Endothelial cell of umbilical vein (primary cell): ENCODE results near the gene DNAJB9. TPM values are rescaled to one million over a fixed set of nuclear protein-coding genes. Genes with fewer than 3 reads are reported as not detected.

ENCODE experiments used
- BruUV-seq: library from RNA; stranded (reverse); fragments of 400-500 nt; replicated peaks from 2 replicates; lab custom pipeline; 2021; lab: Mats Ljungman, UMichigan
- CTCF ChIA-PET: fragments of 300-600, 350-600 bp; sonication (Branson Sonifier 250); formaldehyde crosslinking; loops from one replicate; lab custom pipeline; 2021; ENCODE audit warnings: antibody characterized with exemption, inconsistent platforms; lab: Charles Lee
- POLR2A ChIA-PET: fragments of 300-600, 350-600 bp; sonication (Branson Sonifier 250); formaldehyde crosslinking; loops from one replicate; lab custom pipeline; 2021; ENCODE audit warnings: antibody characterized with exemption, inconsistent platforms; lab: Charles Lee
- DNase-seq: peaks from one replicate; pipeline ENCODE4 v3.0.0-alpha.2; 2011; ENCODE audit warnings: low read depth, low spot score
- FAIRE-seq: peaks from 2 replicates; lab custom pipeline; 2011; peaks lifted over from hg19 to GRCh38; lab: Jason Lieb, UNC
- H2AFZ ChIP-seq: 2 replicates; pipeline ENCODE4 v1.6.0; 2012; ENCODE audit warnings: low read depth, low read length, control low read depth, inconsistent platforms
- H3K27ac ChIP-seq: 2 replicates; pipeline ENCODE4 v1.5.1; 2011; ENCODE audit warnings: low read depth, mild to moderate bottlenecking, control low read depth, low read length, moderate library complexity; ENCODE audit not compliant: insufficient read depth
- H3K27me3 ChIP-seq, 2 experiments: 2 replicates each; pipeline versions ENCODE4 v1.6.0 to v1.6.1; 2011; ENCODE audit warnings: low read length in 2 of 2, mixed read lengths in 1 of 2; ENCODE audit not compliant: control insufficient read depth in 2 of 2, insufficient read depth in 2 of 2
- H3K36me3 ChIP-seq, 2 experiments: 2 replicates in 1 of 2; 3 replicates in 1 of 2; pipeline ENCODE4 v1.5.1; 2011; ENCODE audit warnings: low read length in 2 of 2, mild to moderate bottlenecking in 1 of 2, moderate library complexity in 1 of 2; ENCODE audit not compliant: control insufficient read depth in 2 of 2, insufficient read depth in 2 of 2; ENCODE audit errors: extremely low read depth in 1 of 2
- H3K4me1 ChIP-seq: 3 replicates; pipeline ENCODE4 v1.5.1; 2011; ENCODE audit warnings: mild to moderate bottlenecking, low read length; ENCODE audit not compliant: control insufficient read depth, insufficient read depth; ENCODE audit errors: extremely low read depth
- H3K4me2 ChIP-seq: 2 replicates; pipeline ENCODE4 v1.6.1; 2011; ENCODE audit warnings: low read length, control low read depth, mixed read lengths; ENCODE audit not compliant: insufficient read depth
- H3K4me3 ChIP-seq, 3 experiments: fragments of 200-600 bp in 1 of 3; sonication (generic), shearing (Covaris generic) in 1 of 3; replicated peaks in 1 of 3; 2 replicates each; pipeline ENCODE4 v1.5.1; 2011 to 2016; ENCODE audit warnings: control low read depth in 3 of 3, low read length in 3 of 3, mild to moderate bottlenecking in 2 of 3, inconsistent platforms in 1 of 3, low read depth in 1 of 3, moderate library complexity in 1 of 3; ENCODE audit not compliant: insufficient read depth in 1 of 3
- H3K79me2 ChIP-seq: 2 replicates; pipeline ENCODE4 v1.6.0; 2012; ENCODE audit warnings: low read length, inconsistent platforms; ENCODE audit not compliant: control insufficient read depth, insufficient read depth
- H3K9ac ChIP-seq: replicated peaks from 2 replicates; pipeline ENCODE3; 2011; ENCODE audit warnings: low read length, control low read depth; ENCODE audit not compliant: insufficient read depth; ENCODE audit errors: extremely low read depth
- H3K9me1 ChIP-seq: replicated peaks from 3 replicates; pipeline ENCODE4 v1.6.0; 2011; ENCODE audit warnings: mild to moderate bottlenecking, low read length; ENCODE audit not compliant: control insufficient read depth, insufficient read depth; ENCODE audit errors: extremely low read depth
- H3K9me3 ChIP-seq: replicated peaks from 2 replicates; pipeline ENCODE4 v1.5.1; 2012; ENCODE audit warnings: low read length, inconsistent platforms; ENCODE audit not compliant: control insufficient read depth, insufficient read depth
- H4K20me1 ChIP-seq: replicated peaks from 2 replicates; pipeline ENCODE3; 2011; ENCODE audit warnings: mild to moderate bottlenecking, low read length; ENCODE audit not compliant: control insufficient read depth, insufficient read depth; ENCODE audit errors: extremely low read depth
- EZH2 ChIP-seq: IDR thresholded peaks from 2 replicates; pipeline ENCODE4 v1.6.1; 2012; ENCODE audit warnings: borderline replicate concordance, low read depth, mild to moderate bottlenecking, moderate library complexity, low read length, inconsistent platforms; ENCODE audit not compliant: severe bottlenecking
- FOS ChIP-seq: IDR thresholded peaks from 2 replicates; pipeline ENCODE4 v1.6.1; 2011; ENCODE audit warnings: mild to moderate bottlenecking, low read length, moderate library complexity, borderline replicate concordance; ENCODE audit not compliant: insufficient read depth
- GATA2 ChIP-seq: IDR thresholded peaks from 2 replicates; pipeline ENCODE4 v1.7.0; 2011; ENCODE audit warnings: low read depth, mild to moderate bottlenecking, moderate library complexity, mixed read lengths, low read length; ENCODE audit not compliant: insufficient read length, insufficient read depth
- JUN ChIP-seq: IDR thresholded peaks from 2 replicates; pipeline ENCODE4 v1.6.1; 2011; ENCODE audit warnings: borderline replicate concordance, low read depth; ENCODE audit not compliant: insufficient read length, insufficient read depth
- MYC ChIP-seq: IDR thresholded peaks from one replicate; pipeline ENCODE4 v1.6.1; 2011; ENCODE audit warnings: mild to moderate bottlenecking, low read depth, low read length
- POLR2A ChIP-seq: IDR thresholded peaks from 2 replicates; pipeline ENCODE4 v1.6.1; 2012; ENCODE audit warnings: low read depth, mild to moderate bottlenecking, control low read depth, low read length
- dilution Hi-C: fragments of 300-500 bp; cut with MboI; formaldehyde crosslinking; loops from one replicate; pipeline ENCODE4 v1.15.0; 2019; ENCODE audit warnings: low sequenced_read_pairs; ENCODE audit not compliant: extremely low pct_ligation_motif_present
- intact Hi-C: fragments of 100-400 bp; cut with micrococcal nuclease; formaldehyde crosslinking; loops from one replicate; pipeline ENCODE4 v1.10.0; 2022
- polyA plus RNA-seq, 4 experiments: library from polyadenylated mRNA; depleted of rRNA in 3 of 4; stranded (reverse) in 3 of 4; unstranded in 1 of 4; fragments of >200 nt; gene quantifications; 2 replicates each; pipeline versions ENCODE4 v1.2.1 to v1.2.3, GENCODE V29; 2011 to 2012; ENCODE audit warnings: missing spikeins in 1 of 4
- total RNA-seq: library from RNA; stranded (reverse); gene quantifications from 2 replicates; pipeline ENCODE4 v1.2.3, GENCODE V29; 2021

The DNAJB9 gene
- total and polyA plus RNA-seq, 2 donors (not counting 3 experiments of a cell fraction or from before 2014, with no cell fraction given) = 11.7 to 11.9 TPM

DNA sequence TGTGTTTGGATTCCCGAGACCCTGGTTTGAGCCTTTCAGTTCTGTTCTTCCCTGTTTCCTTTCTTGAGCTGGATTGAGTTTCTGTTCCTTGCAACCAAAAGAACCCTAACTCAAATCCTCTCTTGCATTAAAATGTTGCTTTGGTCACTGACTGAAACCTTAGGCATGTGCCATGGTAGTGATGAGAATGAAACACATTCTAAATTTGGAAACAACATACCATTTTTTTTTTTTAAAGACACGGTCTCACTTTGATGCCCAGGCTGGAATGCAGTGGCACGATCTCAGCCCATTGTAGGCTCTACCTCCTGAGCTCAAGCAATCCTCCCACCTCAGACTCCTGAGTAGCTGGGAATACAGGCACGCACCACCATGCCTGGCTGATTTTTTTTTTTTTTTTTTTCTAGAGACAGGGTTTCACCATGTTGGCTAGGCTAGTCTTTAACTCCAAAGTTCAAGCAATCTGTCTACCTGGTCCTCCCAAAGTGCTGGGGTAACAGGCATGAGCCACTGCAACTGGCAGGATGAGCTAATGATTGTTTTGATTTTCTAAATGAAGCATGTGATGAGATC lies 8.5 kb upstream of the DNAJB9 start:
- Histone ChIP-seq H3K9me3 (peaks cover 2% of the 10 kb centered on the region), H3K4me1 (no peaks in the 10 kb centered on the region), H3K4me3 (no peak overlapping the region), H2AFZ (no peak overlapping the region), H3K27me3 (no peaks in the 10 kb centered on the region), H3K27ac (no peak overlapping the region), H3K9ac (no peak overlapping the region), H3K4me2 (no peak overlapping the region), H3K36me3 (no peaks in the 10 kb centered on the region), H4K20me1 (no peaks in the 10 kb centered on the region), H3K9me1 (no peaks in the 10 kb centered on the region), H3K79me2 (no peaks in the 10 kb centered on the region)
- no peak for FAIRE-seq
- TF ChIP-seq GATA2 (no peak), JUN (no peak), MYC (no peak), POLR2A (no peak)
- BruUV-seq = no TSS peak
- dilution Hi-C loops = no loop called here
- ChIA-PET CTCF (no interaction called here), POLR2A (no interaction called here)
- intact Hi-C loops = no loop called here
- DNase-seq = no peak

GRCh38 chr7:108565987-108566386 lies 3.7 kb upstream of the DNAJB9 start:
- POLR2A ChIA-PET = no interaction called here
- no peaks in the 10 kb centered on the region for H3K36me3 ChIP-seq
- dilution Hi-C loops = no loop called here
- no peak overlapping the region for H3K4me2 ChIP-seq
- H3K9ac ChIP-seq = no peak overlapping the region
- FAIRE-seq (peak; percentile 59), DNase-seq (no peak)
- intact Hi-C loops = no loop called here
- H3K9me3 ChIP-seq = no peaks in the 10 kb centered on the region
- no peak overlapping the region for H3K4me3 ChIP-seq
- H3K27me3 ChIP-seq = no peaks in the 10 kb centered on the region
- no TSS peak for BruUV-seq
- H3K27ac ChIP-seq = no peak overlapping the region
- CTCF ChIA-PET = no interaction called here
- peaks cover 19% of the 10 kb centered on the region for H3K79me2 ChIP-seq
- H3K4me1 ChIP-seq = peaks cover 28% of the 10 kb centered on the region
- no peak for TF ChIP-seq FOS
- no peak for TF ChIP-seq EZH2
- no peak overlapping the region for H2AFZ ChIP-seq
- no peaks in the 10 kb centered on the region for H4K20me1 ChIP-seq
- H3K9me1 ChIP-seq = no peaks in the 10 kb centered on the region
